Heart left ventricle (tissue), 13 donors: Measurements from ENCODE around the gene ATP9A.

Experiments
- CTCF ChIP-seq, 12 donors: fragments of 200-600 bp; sonication (generic) in 4 of 12; IDR thresholded peaks; one replicate each; pipeline versions ENCODE4 v1.5.0 to v1.8.0; 2018 to 2022; ENCODE audit warnings: antibody characterized with exemption in 12 of 12, mild to moderate bottlenecking in 5 of 12
- POLR2A ChIP-seq, 2 donors: fragments of 450-650 bp; IDR thresholded peaks; one replicate each; pipeline ENCODE4 v1.6.1; 2017; ENCODE audit warnings: antibody characterized with exemption in 2 of 2, mild to moderate bottlenecking in 2 of 2, moderate library complexity in 2 of 2
- donor health status: ischemic (EF 13 %, LVEDD 7.1; RV severe dilation, severe dysfunction).
- donor health status: DM: no; HTN: yes; CAD: no.
- donor health status: DM: no; HTN: no; CAD: no.
- donor health status: ischemic (EF 25% LVEDD 6.9; RV normal size, moderate dysfunction).
- donor health status: ischemic (EF 25% LVEDD 5.7; RV mildly dilated, moderate dysfunction).
- donor health status: ischemic (EF 35%, LVEDD 5.7; RV mildly dilated, moderate dysfunction).
- donor health status: nonischemic (EF 11% LVEDD 7.7; RV severe dilation, severe dysfunction).
- donor health status: DM: yes; HTN: yes; CAD: no.
- donor health status: PGD.
- donor health status: ischemic (EF 29% LVEDD 5.4; RV normal size, mild dysfunction).
- donor health status: nonischemic (EF 23%, LVEDD 6.1; RV moderate dilation, normal function).

- TF ChIP-seq CTCF (IDR thresholded peaks at IDR 0.05) (no peak), POLR2A (IDR thresholded peaks at IDR 0.05) (no peak)
These were observed 207.5 kb downstream of the ATP9A start for GRCh38 chr20:51560550-51561307.
